ENCODE measurements around the gene TIMP3.

The TIMP3 gene

GRCh38 chr22:32788904-32789624 is 12.4 kb upstream of the TIMP3 start:
- no peak for DNase-seq

GRCh38 chr22:32789797-32790620 is 11.5 kb upstream of the TIMP3 start:
- no peak for DNase-seq

GRCh38 chr22:32791056-32791455 is 10.4 kb upstream of the TIMP3 start:
- DNase-seq, result no peak

GRCh38 chr22:32791485-32791884 is 10.0 kb upstream of the TIMP3 start:
- DNase-seq, result no peak

GRCh38 chr22:32793589-32793988 is 7.9 kb upstream of the TIMP3 start:
- DNase-seq, result no peak

- DNase-seq, result no peak
These were observed 6.9 kb upstream of the TIMP3 start for GRCh38 chr22:32794449-32795213.

GRCh38 chr22:32795214-32795596 is 6.3 kb upstream of the TIMP3 start:
- no peak for DNase-seq

GRCh38 chr22:32796865-32797573 is 4.5 kb upstream of the TIMP3 start:
- peak; percentile 2 for DNase-seq

- DNase-seq, result no peak
These were observed 2.0 kb upstream of the TIMP3 start for GRCh38 chr22:32799496-32799895.

GRCh38 chr22:32800158-32800882 is 1.2 kb upstream of the TIMP3 start:
- no peak for DNase-seq

GRCh38 chr22:32800994-32801536 is 440 bp upstream of the TIMP3 start:
- no peak for DNase-seq

- DNase-seq, result no peak
These were observed 796 bp downstream of the TIMP3 start for GRCh38 chr22:32802237-32802765.

GRCh38 chr22:32803020-32803737 is 1.7 kb downstream of the TIMP3 start:
- no peak for DNase-seq

- no peak for DNase-seq
These were observed 2.4 kb downstream of the TIMP3 start for GRCh38 chr22:32803738-32804435.

GRCh38 chr22:32804531-32805360 is 3.2 kb downstream of the TIMP3 start:
- DNase-seq, result no peak

GRCh38 chr22:32805361-32805881 is 3.9 kb downstream of the TIMP3 start:
- DNase-seq, result no peak

GRCh38 chr22:32806296-32806695 is 4.8 kb downstream of the TIMP3 start:
- DNase-seq, result no peak

GRCh38 chr22:32808038-32808445 is 6.5 kb downstream of the TIMP3 start:
- no peak for DNase-seq

Measured in NCI-H748 treated with DMSO at 0.1 percent for 48 hours (cell line).